B cell (primary cell): Measurements from ENCODE around the gene PRPF40A. TPM values are rescaled to one million over a fixed set of nuclear protein-coding genes. Genes with fewer than 3 reads are reported as not detected.
"Not testable (repeated sequence)": the region's sequence is repeated elsewhere in the genome, so short reads cannot be mapped to it uniquely, and the experiment has no call there.

ENCODE experiments used
- ATAC-seq: fragments of 200-7000 bp; cut with Tn5 transposase; one replicate; pipeline ENCODE4 v1.10.0; 2021; ENCODE audit warnings: low read depth, mild to moderate bottlenecking, moderate number of reproducible peaks, moderate library complexity
- CTCF ChIA-PET: fragments of 350-600 bp; sonication (Branson Sonifier 250); formaldehyde crosslinking; loops from one replicate; lab custom pipeline; 2021; ENCODE audit warnings: antibody characterized with exemption, inconsistent platforms; lab: Charles Lee
- POLR2A ChIA-PET: fragments of 350-600 bp; sonication (Branson Sonifier 250); formaldehyde crosslinking; loops from one replicate; lab custom pipeline; 2021; ENCODE audit warnings: antibody characterized with exemption; lab: Charles Lee
- DNase-seq: peaks from one replicate; pipeline ENCODE4 v3.0.0; 2013
- H2AFZ ChIP-seq: 2 replicates; pipeline ENCODE4 v1.6.1; 2012; ENCODE audit warnings: mild to moderate bottlenecking, low read depth, low read length; ENCODE audit not compliant: insufficient read depth, poor library complexity, severe bottlenecking
- H3K27ac ChIP-seq, 2 donors: 1 replicate in 1 of 2; 2 replicates in 1 of 2; pipeline ENCODE4 v1.5.1; 2012 to 2013; ENCODE audit warnings: low read length in 2 of 2, mild to moderate bottlenecking in 2 of 2, moderate library complexity in 1 of 2
- H3K27me3 ChIP-seq, 4 experiments: fragments of 200-600 bp in 1 of 4; sonication (generic) in 1 of 4; replicated peaks in 1 of 4; 1 replicate in 2 of 4; 2 replicates in 2 of 4; pipeline versions ENCODE4 v1.6.1 to v1.7.0; 2013 to 2016; ENCODE audit warnings: low read length in 3 of 4, mild to moderate bottlenecking in 2 of 4, mixed read lengths in 1 of 4, moderate library complexity in 1 of 4; ENCODE audit not compliant: insufficient read depth in 4 of 4, control insufficient read depth in 3 of 4; ENCODE audit errors: control extremely low read depth in 1 of 4
- H3K36me3 ChIP-seq, 2 experiments: replicated peaks in 1 of 2; 1 replicate in 1 of 2; 2 replicates in 1 of 2; pipeline versions ENCODE4 v1.6.1 to v1.7.1; 2013; ENCODE audit warnings: low read length in 1 of 2; ENCODE audit not compliant: insufficient read depth in 2 of 2, control insufficient read depth in 1 of 2; ENCODE audit errors: control extremely low read depth in 1 of 2, extremely low read depth in 1 of 2
- H3K4me1 ChIP-seq, 2 donors: fragments of 200-600 bp in 1 of 2; sonication (generic) in 1 of 2; 1 replicate in 1 of 2; 2 replicates in 1 of 2; pipeline versions ENCODE4 v1.5.1 to v1.6.1; 2013 to 2017; ENCODE audit warnings: low read length in 2 of 2; ENCODE audit not compliant: control insufficient read depth in 2 of 2, insufficient read depth in 2 of 2
- H3K4me2 ChIP-seq: replicated peaks from 2 replicates; pipeline ENCODE3; 2012; ENCODE audit warnings: mild to moderate bottlenecking, low read depth, low read length; ENCODE audit not compliant: poor library complexity, severe bottlenecking
- H3K4me3 ChIP-seq, 5 experiments: fragments of 200-600 bp in 1 of 5; sonication (generic) in 1 of 5; 1 replicate in 3 of 5; 2 replicates in 2 of 5; pipeline versions ENCODE4 v1.5.1 to v1.7.0; 2011 to 2016; ENCODE audit warnings: low read length in 4 of 5, mild to moderate bottlenecking in 4 of 5, low read depth in 2 of 5, control low read depth in 1 of 5, moderate library complexity in 1 of 5; ENCODE audit not compliant: insufficient read depth in 1 of 5; ENCODE audit errors: control extremely low read depth in 1 of 5, extremely low read depth in 1 of 5
- H3K79me2 ChIP-seq: fragments of 200-600 bp; sonication (generic); one replicate; pipeline ENCODE4 v1.6.0; 2016; ENCODE audit warnings: low read length; ENCODE audit not compliant: control insufficient read depth, insufficient read depth
- H3K9ac ChIP-seq: fragments of 200-600 bp; sonication (generic); 2 replicates; pipeline ENCODE4 v1.6.1; 2017; ENCODE audit warnings: mild to moderate bottlenecking, low read length, moderate library complexity
- H3K9me3 ChIP-seq, 3 donors: one replicate each; pipeline versions ENCODE4 v1.6.1 to v1.7.1; 2013; ENCODE audit warnings: low read length in 2 of 3; ENCODE audit not compliant: control insufficient read depth in 2 of 3, insufficient read depth in 1 of 3; ENCODE audit errors: control extremely low read depth in 1 of 3
- H4K20me1 ChIP-seq: 2 replicates; pipeline ENCODE4 v1.6.0; 2012; ENCODE audit warnings: mild to moderate bottlenecking, low read length; ENCODE audit not compliant: insufficient read depth, control insufficient read depth, poor library complexity, severe bottlenecking
- H3K27ac Mint-ChIP-seq: one replicate; pipeline ENCODE4 v1.8.0; 2021; ENCODE audit warnings: mixed read lengths
- H3K27me3 Mint-ChIP-seq: one replicate; pipeline ENCODE4 v1.8.0; 2021; ENCODE audit warnings: mixed read lengths
- H3K4me1 Mint-ChIP-seq: one replicate; pipeline ENCODE4 v1.8.0; 2021; ENCODE audit warnings: mixed read lengths
- H3K4me3 Mint-ChIP-seq: one replicate; pipeline ENCODE4 v1.8.0; 2021; ENCODE audit warnings: mixed read lengths
- H3K9me3 Mint-ChIP-seq: one replicate; pipeline ENCODE4 v1.8.0; 2022; ENCODE audit warnings: mixed read lengths; ENCODE audit not compliant: insufficient read depth
- EZH2 ChIP-seq: IDR thresholded peaks from 2 replicates; pipeline ENCODE4 v1.6.1; 2012; ENCODE audit warnings: borderline replicate concordance, low read depth, mild to moderate bottlenecking, moderate library complexity, low read length; ENCODE audit not compliant: insufficient read depth, poor library complexity, severe bottlenecking
- WGBS: methylation state at CpG from one replicate; pipeline ENCODE4 v1.1.5; 2013; ENCODE audit warnings: missing lambda C conversion rate; ENCODE audit not compliant: insufficient coverage; 5-methylcytosine and 5-hydroxymethylcytosine counted together
- intact Hi-C: fragments of 100-400 bp; cut with micrococcal nuclease; formaldehyde crosslinking; loops from one replicate; pipeline ENCODE4 v1.10.0; 2022
- polyA plus RNA-seq: library from polyadenylated mRNA; depleted of rRNA; stranded (reverse); fragments of >200 nt; gene quantifications from 2 replicates; pipeline ENCODE4 v1.2.3, GENCODE V29; 2012
- total RNA-seq, 2 donors: library from RNA; stranded (reverse); fragments of 120-200 nt in 1 of 2; gene quantifications; 1 replicate in 1 of 2; 2 replicates in 1 of 2; pipeline versions ENCODE4 v1.2.3 to v1.2.4, GENCODE V29; 2013 to 2022
- TF ChIP-seq, protein P1 (sequence below): fragments of 200-600 bp; IDR thresholded peaks from one replicate; pipeline ENCODE4 v1.8.0; 2022; ENCODE audit warnings: antibody characterized with exemption, mild to moderate bottlenecking

Gene PRPF40A
- total and polyA plus RNA-seq, 2 donors (not counting 1 experiment from before 2014, with no cell fraction given), result 40.4 to 115 TPM

DNA sequence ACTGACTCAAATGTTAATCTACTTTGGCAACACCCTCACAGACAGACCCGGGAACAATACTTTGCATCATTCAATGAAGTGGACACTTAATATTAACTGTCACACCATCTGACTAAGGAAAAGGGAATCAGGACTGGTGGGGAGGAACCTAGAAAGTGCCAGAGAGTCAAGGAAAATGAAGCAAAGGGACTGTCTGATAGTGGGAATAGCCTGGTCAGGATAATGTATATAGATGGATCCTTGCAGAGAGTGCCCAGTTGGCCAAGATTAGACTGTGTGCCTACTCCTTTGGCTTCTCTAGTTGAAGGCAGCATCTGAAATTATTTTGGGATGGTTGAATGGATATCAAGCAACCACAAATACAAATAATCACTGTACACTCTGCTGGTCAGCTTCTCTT, 46.4 kb upstream of the PRPF40A start:
- Histone ChIP-seq H3K9ac (no peak overlapping the region), H3K36me3 (peaks cover 4 to 9% of the 10 kb centered on the region in 2 experiments), H3K79me2 (no peaks in the 10 kb centered on the region), H3K27ac (no peak overlapping the region), H3K4me3 (no peak overlapping the region), H3K4me2 (no peak overlapping the region), H3K9me3 (no peaks in the 10 kb centered on the region), H3K27me3 (no peaks in the 10 kb centered on the region), H2AFZ (no peak overlapping the region), H4K20me1 (no peaks in the 10 kb centered on the region), H3K4me1 (no peaks in the 10 kb centered on the region)
- Mint-ChIP-seq H3K4me3 (no peak overlapping the region), H3K27me3 (no peaks in the 10 kb centered on the region), H3K27ac (no peak overlapping the region), H3K4me1 (no peaks in the 10 kb centered on the region), H3K9me3 (no peaks in the 10 kb centered on the region)
- TF ChIP-seq, protein P1, sequence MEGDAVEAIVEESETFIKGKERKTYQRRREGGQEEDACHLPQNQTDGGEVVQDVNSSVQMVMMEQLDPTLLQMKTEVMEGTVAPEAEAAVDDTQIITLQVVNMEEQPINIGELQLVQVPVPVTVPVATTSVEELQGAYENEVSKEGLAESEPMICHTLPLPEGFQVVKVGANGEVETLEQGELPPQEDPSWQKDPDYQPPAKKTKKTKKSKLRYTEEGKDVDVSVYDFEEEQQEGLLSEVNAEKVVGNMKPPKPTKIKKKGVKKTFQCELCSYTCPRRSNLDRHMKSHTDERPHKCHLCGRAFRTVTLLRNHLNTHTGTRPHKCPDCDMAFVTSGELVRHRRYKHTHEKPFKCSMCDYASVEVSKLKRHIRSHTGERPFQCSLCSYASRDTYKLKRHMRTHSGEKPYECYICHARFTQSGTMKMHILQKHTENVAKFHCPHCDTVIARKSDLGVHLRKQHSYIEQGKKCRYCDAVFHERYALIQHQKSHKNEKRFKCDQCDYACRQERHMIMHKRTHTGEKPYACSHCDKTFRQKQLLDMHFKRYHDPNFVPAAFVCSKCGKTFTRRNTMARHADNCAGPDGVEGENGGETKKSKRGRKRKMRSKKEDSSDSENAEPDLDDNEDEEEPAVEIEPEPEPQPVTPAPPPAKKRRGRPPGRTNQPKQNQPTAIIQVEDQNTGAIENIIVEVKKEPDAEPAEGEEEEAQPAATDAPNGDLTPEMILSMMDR, result no peak
- no peak for TF ChIP-seq EZH2
- no peak for DNase-seq
- ChIA-PET CTCF (no interaction called here), POLR2A (no interaction called here)
- ATAC-seq, result no peak
- no CpG with 5 or more reads among the region's 1 CpG for WGBS
- intact Hi-C loops, result no loop called here

DNA sequence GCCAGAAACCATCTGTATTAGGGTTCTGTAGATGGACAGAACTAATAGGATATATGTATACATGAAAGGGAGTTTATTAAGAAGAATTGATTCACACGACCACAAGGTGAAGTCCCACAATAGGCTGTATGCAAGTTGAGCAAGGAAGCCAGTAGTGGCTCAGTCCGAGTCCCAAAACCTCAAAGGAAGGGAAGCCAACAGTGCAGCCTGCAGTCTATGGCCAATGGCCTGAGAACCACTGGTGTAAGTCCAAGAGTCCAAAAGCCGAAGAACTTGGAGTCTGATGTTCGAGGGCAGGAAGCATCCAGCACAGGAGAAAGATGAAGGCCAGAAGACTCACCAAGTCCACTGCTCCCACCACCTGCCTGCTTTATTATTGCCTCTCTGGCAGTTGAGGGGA, 45.9 kb upstream of the PRPF40A start:
- H3K9me3 Mint-ChIP-seq, H3K9me3 ChIP-seq, H3K4me1 Mint-ChIP-seq, H3K4me3 Mint-ChIP-seq, H3K4me2 ChIP-seq, H3K27me3 ChIP-seq, DNase-seq, H3K79me2 ChIP-seq, H3K27me3 Mint-ChIP-seq, ATAC-seq, intact Hi-C loops, H3K27ac Mint-ChIP-seq, CTCF ChIA-PET, H3K4me3 ChIP-seq, POLR2A ChIA-PET, H4K20me1 ChIP-seq, H3K9ac ChIP-seq, H3K4me1 ChIP-seq, H3K27ac ChIP-seq, H2AFZ ChIP-seq: not testable (repeated sequence)
- 94% methylated on average over 4 of the region's 4 CpGs for WGBS
- peaks cover 4 to 14% of the 10 kb centered on the region in 2 experiments for H3K36me3 ChIP-seq
